Measurements from ENCODE around the gene ABCC12. TPM values are rescaled to one million over a fixed set of nuclear protein-coding genes. Genes with fewer than 3 reads are reported as not detected.

Gene ABCC12
- total RNA-seq, 1 experiment from 2014 or later, result not detected

DNA sequence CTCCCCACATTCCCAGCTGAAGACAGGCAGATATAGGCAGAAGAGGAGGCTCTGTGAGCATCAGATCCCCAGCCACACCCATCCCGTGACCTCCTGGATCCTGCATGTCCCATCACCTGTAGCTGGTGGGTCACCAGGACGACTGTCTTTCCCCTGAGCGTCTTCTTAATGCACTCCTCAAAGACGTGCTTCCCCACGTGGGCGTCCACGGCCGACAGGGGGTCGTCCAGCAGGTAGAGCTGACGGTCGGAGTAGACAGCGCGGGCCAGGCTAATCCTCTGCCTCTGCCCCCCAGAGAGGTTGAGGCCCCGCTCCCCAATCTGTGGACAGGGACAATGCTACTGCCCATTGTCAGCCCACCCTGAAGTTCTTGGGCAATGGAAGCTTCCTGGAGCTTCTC lies 40.5 kb downstream of the ABCC12 start:
- peaks cover 0 to 7% of the 10 kb centered on the region in 2 experiments; a peak in 2 of 4 replicates for H3K4me1 ChIP-seq (ENCODE audit: control insufficient read depth in 1 of 2, insufficient read depth in 2 of 2, low read length in 2 of 2)
- RAD21 ChIA-PET (ENCODE audit: low non-redundant PET in 1 of 2, low total read pairs in 2 of 2, uncharacterized antibody in 2 of 2, unreplicated experiment in 2 of 2), result no interaction called here

More for the DNA sequence above, 40.5 kb downstream of the ABCC12 start:
- intact Hi-C loops (cut with micrococcal nuclease), result no loop called here
- no peaks in the 10 kb centered on the region for H3K36me3 ChIP-seq (ENCODE audit: control insufficient read depth in 1 of 2, insufficient read depth in 2 of 2, low read length in 2 of 2)
- ChIA-PET CTCF (interaction anchor here (1.0 kb wide), 1 partner anchor 974 kb away, joined by 3 read pairs; no protein-coding TSS in a partner anchor), POLR2A (no interaction called here)
- H3K4me2 ChIP-seq (ENCODE audit: low read length), result no peak overlapping the region
- H3K9me2 ChIP-seq (ENCODE audit: insufficient read depth), result no peaks in the 10 kb centered on the region
- TF ChIP-seq, protein P1, sequence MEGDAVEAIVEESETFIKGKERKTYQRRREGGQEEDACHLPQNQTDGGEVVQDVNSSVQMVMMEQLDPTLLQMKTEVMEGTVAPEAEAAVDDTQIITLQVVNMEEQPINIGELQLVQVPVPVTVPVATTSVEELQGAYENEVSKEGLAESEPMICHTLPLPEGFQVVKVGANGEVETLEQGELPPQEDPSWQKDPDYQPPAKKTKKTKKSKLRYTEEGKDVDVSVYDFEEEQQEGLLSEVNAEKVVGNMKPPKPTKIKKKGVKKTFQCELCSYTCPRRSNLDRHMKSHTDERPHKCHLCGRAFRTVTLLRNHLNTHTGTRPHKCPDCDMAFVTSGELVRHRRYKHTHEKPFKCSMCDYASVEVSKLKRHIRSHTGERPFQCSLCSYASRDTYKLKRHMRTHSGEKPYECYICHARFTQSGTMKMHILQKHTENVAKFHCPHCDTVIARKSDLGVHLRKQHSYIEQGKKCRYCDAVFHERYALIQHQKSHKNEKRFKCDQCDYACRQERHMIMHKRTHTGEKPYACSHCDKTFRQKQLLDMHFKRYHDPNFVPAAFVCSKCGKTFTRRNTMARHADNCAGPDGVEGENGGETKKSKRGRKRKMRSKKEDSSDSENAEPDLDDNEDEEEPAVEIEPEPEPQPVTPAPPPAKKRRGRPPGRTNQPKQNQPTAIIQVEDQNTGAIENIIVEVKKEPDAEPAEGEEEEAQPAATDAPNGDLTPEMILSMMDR (IDR thresholded peaks at IDR 0.05 in 2 of 3, conservative IDR thresholded peaks at IDR 0.05 in 1 of 3; ENCODE audit: borderline replicate concordance in 1 of 3, insufficient read depth in 1 of 3, low read depth in 2 of 3, low read length in 2 of 3), result no peak
- TF ChIP-seq, protein P2, sequence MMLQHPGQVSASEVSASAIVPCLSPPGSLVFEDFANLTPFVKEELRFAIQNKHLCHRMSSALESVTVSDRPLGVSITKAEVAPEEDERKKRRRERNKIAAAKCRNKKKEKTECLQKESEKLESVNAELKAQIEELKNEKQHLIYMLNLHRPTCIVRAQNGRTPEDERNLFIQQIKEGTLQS (IDR thresholded peaks at IDR 0.05), result no peak
- TF ChIP-seq, protein P3, sequence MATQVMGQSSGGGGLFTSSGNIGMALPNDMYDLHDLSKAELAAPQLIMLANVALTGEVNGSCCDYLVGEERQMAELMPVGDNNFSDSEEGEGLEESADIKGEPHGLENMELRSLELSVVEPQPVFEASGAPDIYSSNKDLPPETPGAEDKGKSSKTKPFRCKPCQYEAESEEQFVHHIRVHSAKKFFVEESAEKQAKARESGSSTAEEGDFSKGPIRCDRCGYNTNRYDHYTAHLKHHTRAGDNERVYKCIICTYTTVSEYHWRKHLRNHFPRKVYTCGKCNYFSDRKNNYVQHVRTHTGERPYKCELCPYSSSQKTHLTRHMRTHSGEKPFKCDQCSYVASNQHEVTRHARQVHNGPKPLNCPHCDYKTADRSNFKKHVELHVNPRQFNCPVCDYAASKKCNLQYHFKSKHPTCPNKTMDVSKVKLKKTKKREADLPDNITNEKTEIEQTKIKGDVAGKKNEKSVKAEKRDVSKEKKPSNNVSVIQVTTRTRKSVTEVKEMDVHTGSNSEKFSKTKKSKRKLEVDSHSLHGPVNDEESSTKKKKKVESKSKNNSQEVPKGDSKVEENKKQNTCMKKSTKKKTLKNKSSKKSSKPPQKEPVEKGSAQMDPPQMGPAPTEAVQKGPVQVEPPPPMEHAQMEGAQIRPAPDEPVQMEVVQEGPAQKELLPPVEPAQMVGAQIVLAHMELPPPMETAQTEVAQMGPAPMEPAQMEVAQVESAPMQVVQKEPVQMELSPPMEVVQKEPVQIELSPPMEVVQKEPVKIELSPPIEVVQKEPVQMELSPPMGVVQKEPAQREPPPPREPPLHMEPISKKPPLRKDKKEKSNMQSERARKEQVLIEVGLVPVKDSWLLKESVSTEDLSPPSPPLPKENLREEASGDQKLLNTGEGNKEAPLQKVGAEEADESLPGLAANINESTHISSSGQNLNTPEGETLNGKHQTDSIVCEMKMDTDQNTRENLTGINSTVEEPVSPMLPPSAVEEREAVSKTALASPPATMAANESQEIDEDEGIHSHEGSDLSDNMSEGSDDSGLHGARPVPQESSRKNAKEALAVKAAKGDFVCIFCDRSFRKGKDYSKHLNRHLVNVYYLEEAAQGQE (IDR thresholded peaks at IDR 0.05; ENCODE audit: low read depth), result no peak
- TF ChIP-seq EGR1 (IDR thresholded peaks at IDR 0.05; ENCODE audit: low read depth), result no peak
- ATAC-seq, result no peak
- H3K79me2 ChIP-seq (ENCODE audit: insufficient read depth, low read length), result no peaks in the 10 kb centered on the region
- no peaks in the 10 kb centered on the region for H4K20me1 ChIP-seq (ENCODE audit: insufficient read depth)
- no peak overlapping the region for H3K27ac ChIP-seq (ENCODE audit: low read depth, low read length)
- no peak overlapping the region for H3K4me3 ChIP-seq (replicated peaks in 1 of 2; ENCODE audit: low read depth in 1 of 2, low read length in 2 of 2)
- no TSS peak for BruUV-seq (replicated peaks)
- H2AFZ ChIP-seq (ENCODE audit: low read depth, low read length, poor library complexity, severe bottlenecking), result no peak overlapping the region
- H3K9ac ChIP-seq (ENCODE audit: low read length), result no peak overlapping the region
- H3K9me3 ChIP-seq (ENCODE audit: control insufficient read depth in 1 of 2, insufficient read depth in 1 of 2, low read depth in 1 of 2, low read length in 2 of 2), result no peaks in the 10 kb centered on the region
- no peak for DNase-seq (ENCODE audit: low read depth, low spot score)
- H3K27me3 ChIP-seq (ENCODE audit: insufficient read depth, low read length), result peaks cover 21% of the 10 kb centered on the region

All from HCT116 (cell line).